8988T (cell line): ENCODE results near the gene BRAP.
"Not testable (repeated sequence)": the region's sequence is repeated elsewhere in the genome, so short reads cannot be mapped to it uniquely, and the experiment has no call there.

Experiments used
- DNase-seq: peaks from one replicate; pipeline ENCODE4 v3.0.0; 2011

Gene BRAP

GRCh38 chr12:111605911-111606766, 79.6 kb downstream of the BRAP start:
- DNase-seq: no peak

- DNase-seq: not testable (repeated sequence)
These were observed 82.9 kb downstream of the BRAP start for GRCh38 chr12:111602857-111603256.

- DNase-seq: no peak
These were observed 83.4 kb downstream of the BRAP start for GRCh38 chr12:111602348-111602747.

- not testable (repeated sequence) for DNase-seq
These were observed 84.8 kb downstream of the BRAP start for GRCh38 chr12:111600986-111601385.

DNA sequence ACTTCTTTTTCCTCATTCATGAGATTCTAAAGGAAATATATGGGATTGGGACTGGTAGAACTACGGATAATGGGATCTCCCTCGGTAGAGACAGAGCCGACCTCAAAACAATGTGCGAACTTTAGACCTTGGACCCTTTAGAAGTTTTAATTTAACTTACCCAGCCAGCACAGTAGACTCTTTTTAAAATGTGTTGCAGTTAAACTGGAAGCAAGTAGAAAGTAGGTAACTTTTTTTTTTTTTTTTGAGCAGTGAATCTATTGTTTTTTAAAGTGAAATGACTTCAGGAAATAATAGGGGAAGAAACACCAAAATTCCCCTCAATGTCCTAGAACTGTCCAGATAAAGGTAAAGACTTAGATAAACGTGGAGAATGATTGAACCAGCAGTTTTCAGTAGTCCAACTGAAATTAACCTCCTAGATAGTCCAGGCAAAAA, 85.5 kb downstream of the BRAP start:
- DNase-seq: no peak

GRCh38 chr12:111599453-111600204, 86.1 kb downstream of the BRAP start:
- peak; percentile 94 for DNase-seq

DNA sequence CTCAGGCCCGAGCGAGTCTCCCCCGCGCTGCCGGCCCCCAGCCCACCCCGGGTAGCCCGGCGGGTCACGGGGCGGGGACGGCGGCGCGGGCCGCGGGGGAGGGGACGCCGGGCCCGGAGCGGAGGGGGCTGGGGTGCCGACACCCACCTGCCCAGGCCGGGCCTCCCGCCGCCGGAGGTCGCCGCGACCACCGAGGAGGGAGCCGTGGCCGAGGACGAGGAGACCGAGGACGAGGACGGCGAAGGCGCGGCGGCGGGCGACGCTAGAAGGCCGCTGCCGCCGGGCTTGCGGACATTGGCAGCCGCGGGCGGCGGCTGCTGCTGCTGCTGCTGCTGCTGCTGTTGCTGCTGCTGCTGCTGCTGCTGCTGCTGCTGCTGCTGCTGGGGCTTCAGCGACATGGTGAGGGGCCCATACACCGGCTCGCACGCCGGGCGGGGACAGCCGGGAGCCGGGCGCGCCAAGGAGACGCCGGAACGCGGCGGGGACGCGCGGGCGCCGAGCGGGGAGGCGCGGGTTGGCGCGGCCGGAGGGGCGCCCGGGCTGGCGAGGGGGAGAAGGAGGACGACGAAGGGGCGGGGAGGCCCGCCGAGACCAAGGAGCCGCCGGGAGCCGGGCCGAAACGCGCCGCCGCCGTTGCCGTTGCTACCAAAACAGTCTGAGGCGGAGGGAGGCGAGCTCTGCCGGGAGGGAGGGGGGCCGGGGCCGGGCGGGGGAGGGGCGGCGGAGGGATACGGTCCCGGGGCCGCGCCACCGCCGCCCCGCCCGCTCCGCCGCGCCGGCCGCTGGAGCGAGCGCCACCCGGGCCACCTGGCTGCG, 86.9 kb downstream of the BRAP start, which contains the start of gene ATXN2:
Gene ATXN2 (minus strand): TSS at position 679 of the 816 bp plus-strand sequence. CDS start 281 bp downstream, at position 398.
- peak; percentile 74 for DNase-seq

GRCh38 chr12:111597831-111598636, 87.7 kb downstream of the BRAP start:
- peak; percentile 50 for DNase-seq

- DNase-seq: peak; percentile 45
These were observed 88.5 kb downstream of the BRAP start for GRCh38 chr12:111596985-111597830.

GRCh38 chr12:111595341-111595835, 90.4 kb downstream of the BRAP start:
- not testable (repeated sequence) for DNase-seq
